NOMO-1 treated with DMSO at 0.1 percent for 48 hours (cell line): ENCODE data around the gene PCMT1.
"Not testable (repeated sequence)": the region's sequence is repeated elsewhere in the genome, so short reads cannot be mapped to it uniquely, and the experiment has no call there.

Experiments used
- DNase-seq: peaks from one replicate; lab custom pipeline; 2025; ENCODE audit not compliant: unreplicated experiment; lab: John Stamatoyannopoulos, UW

Gene PCMT1

DNA sequence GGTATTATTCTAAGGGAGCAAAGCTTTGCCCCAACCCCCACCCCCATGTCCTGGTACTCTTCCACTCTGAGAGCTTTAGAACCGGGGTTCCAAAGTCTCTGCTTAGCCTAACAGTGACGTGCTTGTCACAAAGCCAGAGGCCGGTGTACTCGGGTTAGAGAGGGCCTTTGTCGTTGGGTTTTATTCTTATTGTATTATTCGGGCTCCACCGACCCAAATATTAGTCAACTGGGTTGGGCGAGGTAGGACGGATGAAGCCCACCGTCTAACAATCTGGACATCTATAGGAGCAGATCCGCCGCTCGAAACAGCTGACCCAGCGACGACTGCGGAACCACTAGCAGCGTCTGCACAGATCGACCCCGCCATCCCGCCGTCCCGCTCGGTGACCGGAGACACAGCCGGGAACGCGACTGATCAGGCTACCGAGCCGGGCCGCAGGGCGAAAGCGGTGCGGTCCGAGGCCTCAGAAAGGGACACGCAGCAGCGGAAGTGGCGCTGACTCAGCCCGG lies 403 bp upstream of the PCMT1 start:
- not testable (repeated sequence) for DNase-seq

- DNase-seq: peak; percentile 67
Observed at GRCh38 chr6:149750136-149750609, 632 bp downstream of the PCMT1 start.

DNA sequence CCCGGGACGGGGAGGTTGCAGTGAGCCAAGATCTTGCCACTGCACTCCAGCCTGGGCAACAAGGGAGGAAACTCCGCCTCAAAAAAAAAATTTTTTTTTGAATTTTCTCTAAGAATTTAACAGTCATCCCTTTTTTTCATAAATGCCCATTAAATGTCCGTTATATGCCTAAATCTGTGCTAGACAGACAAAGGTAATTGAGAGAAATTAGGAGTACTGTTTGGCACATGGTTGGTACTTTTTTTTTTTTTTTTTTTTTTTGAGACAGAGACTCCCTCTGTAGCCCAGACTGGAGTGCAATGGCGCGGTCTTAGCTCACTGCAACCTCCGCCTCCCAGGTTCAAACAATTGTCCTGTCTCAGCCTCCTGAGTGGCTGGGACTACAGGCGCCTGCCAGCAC lies 1.7 kb downstream of the PCMT1 start:
- DNase-seq: no peak

- not testable (repeated sequence) for DNase-seq
Observed at GRCh38 chr6:149751920-149752319, 2.4 kb downstream of the PCMT1 start.

GRCh38 chr6:149752600-149753373 lies 3.2 kb downstream of the PCMT1 start:
- peak; percentile 81 for DNase-seq

DNA sequence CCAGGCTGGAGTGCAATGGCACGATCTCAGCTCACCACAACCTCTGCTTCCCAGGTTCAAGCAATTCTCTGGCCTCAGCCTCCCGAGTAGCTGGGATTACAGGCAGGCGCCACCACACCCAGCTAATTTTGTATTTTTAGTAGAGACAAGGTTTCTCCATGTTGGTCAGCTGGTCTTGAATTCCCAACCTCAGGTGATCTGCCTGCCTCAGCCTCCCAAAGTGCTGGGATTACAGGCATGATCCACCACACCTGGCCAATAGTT lies 3.8 kb downstream of the PCMT1 start:
- not testable (repeated sequence) for DNase-seq

DNA sequence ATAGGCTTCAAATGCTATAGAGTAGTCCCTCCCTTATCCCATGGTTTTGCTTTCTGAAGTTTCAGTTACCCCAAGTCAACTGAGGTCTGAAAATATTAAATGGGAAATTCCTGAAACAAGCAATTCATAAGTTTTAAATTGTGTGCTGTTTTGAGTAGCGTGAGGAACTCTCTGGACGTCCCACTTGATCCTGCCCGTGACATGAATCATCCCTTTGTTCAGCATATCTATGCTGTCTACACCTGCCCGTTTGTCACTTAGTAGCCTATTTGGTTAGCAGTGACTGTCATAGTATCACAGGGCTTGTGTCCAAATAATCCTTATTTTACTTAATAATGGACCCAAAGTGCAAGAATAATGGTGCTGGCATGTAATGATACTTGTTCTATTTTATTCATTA lies 5.0 kb downstream of the PCMT1 start:
- DNase-seq: no peak

- DNase-seq: no peak
Observed at GRCh38 chr6:149755300-149756260, 6.0 kb downstream of the PCMT1 start.

GRCh38 chr6:149756261-149756636 lies 6.7 kb downstream of the PCMT1 start:
- no peak for DNase-seq

DNA sequence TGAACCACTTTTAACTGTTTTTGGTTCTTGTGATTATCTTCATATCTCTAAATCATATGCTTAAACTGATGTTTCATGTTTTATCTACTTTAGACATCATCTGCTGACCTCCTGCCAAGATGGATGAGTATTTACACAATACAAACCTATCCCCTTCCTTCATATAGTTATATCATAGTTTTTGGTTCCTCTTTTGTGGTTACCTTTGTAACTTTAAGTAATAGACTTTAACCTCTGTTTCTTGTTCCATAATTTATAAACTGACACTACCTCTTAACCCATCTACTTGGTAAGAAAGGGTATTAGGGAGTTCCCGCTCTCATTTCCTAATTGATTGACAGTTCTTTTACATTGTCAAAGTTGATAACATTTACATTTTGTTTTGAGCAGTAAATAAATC lies 11.9 kb downstream of the PCMT1 start:
- DNase-seq: peak; percentile 98

GRCh38 chr6:149763866-149764265 lies 14.3 kb downstream of the PCMT1 start:
- no peak for DNase-seq

DNA sequence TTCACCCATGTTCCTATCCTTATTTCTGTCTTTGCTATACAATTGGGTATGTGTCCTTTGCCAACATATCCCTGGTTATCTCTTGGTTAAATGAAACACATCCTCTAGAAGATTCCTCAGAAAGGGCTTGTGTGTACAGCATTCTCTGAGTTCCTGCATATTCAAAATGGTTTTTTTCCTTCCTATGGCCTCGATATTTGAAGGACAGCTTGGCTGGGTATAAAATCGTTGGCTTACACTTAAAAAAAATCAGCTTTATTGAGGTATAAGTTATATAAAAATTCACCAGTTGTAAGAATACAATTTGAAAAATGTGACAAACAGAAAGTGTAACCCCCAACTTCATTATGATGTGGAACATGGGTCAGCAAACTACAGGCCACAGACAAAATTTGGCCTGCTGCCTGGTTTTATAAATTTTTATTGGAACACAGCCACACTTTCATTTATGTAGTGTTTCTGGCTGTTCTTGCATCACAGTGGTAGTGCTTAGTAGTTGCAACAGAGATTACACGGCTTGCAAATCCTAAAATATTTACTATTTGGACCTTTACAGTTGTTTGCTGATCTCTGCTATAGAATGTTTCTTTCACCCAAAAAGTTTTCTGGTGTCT lies 16.7 kb downstream of the PCMT1 start:
- no peak for DNase-seq

GRCh38 chr6:149769676-149770075 lies 20.1 kb downstream of the PCMT1 start:
- no peak for DNase-seq

- no peak for DNase-seq
Observed at GRCh38 chr6:149771185-149771584, 21.6 kb downstream of the PCMT1 start.

DNA sequence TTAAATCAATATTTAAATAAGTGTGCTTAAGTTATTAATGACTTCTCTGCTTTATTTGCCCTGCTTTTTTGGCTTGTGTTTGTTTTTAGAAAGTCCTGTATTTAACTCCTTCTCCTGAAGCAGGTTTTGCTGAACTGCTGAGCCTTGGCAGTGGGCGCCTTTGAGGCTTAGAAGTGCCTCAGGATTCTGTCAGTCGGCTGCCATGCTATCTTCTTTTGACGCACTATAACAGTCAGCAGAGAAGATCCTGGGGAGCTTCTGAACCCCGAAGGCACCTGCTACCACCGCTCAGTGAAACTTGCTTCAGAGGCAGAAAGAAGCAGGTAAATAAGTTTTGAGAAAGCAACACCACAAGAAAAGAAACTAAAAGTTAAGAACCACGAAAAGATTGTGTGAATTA lies 22.4 kb downstream of the PCMT1 start:
- no peak for DNase-seq

GRCh38 chr6:149777624-149778023 lies 28.1 kb downstream of the PCMT1 start:
- DNase-seq: no peak

DNA sequence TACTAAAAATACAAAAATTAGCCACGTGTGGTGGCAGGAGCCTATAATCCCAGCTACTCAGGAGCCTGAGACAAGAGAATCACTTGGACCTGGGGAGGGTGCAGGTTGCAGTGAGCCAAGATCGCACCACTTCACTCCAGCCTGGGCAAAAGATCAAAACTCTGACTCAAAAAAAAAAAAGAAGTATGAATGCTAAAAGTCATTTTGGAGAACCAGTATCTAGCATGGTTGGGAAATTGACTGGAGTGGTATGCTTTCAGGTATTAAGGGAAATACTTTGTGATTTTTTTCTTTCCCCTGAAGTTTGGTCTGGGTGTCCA lies 30.1 kb downstream of the PCMT1 start:
- no peak for DNase-seq

- DNase-seq: no peak
Observed at GRCh38 chr6:149781715-149782114, 32.2 kb downstream of the PCMT1 start.

- DNase-seq: no peak
Observed at GRCh38 chr6:149782337-149782736, 32.8 kb downstream of the PCMT1 start.

DNA sequence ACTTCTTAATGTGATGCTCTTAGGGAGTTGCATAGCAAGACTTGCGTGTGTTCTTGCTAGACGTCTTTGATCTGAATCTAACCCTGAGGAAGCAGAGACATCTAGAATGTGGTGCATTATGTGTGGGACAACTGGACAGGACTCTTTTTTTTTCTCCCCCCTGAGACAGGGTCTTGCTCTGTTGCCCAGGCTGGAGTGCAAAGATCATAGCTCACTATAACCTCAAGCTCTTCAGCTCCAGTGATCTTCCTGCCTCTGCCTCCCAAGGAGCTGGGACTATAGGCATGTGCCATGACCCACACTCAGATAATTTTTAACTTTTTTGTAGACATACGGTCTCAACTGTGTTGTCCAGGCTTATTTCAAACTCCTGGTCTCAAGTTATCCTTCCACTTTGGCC lies 34.0 kb downstream of the PCMT1 start:
- DNase-seq: no peak

GRCh38 chr6:149806127-149806526 lies 56.6 kb downstream of the PCMT1 start:
- no peak for DNase-seq

GRCh38 chr6:149809798-149810197 lies 60.3 kb downstream of the PCMT1 start:
- DNase-seq: no peak
